Stimulated activated CD4-positive, alpha-beta T cell treated with anti-CD3 and anti-CD28 coated beads, Interleukin-4, amount 100 ng/mL, for 1 hour (primary cell): ENCODE results near the gene CRMP1.

Experiments
- DNase-seq: peaks from one replicate; pipeline ENCODE4 v3.0.0-alpha.2; 2020

Gene CRMP1

GRCh38 chr4:5919044-5919443 lies 26.2 kb upstream of the CRMP1 start:
- DNase-seq: no peak

- no peak for DNase-seq
Observed at GRCh38 chr4:5918331-5918985, 25.6 kb upstream of the CRMP1 start.

GRCh38 chr4:5917672-5918071 lies 24.8 kb upstream of the CRMP1 start:
- DNase-seq: no peak

- DNase-seq: no peak
Observed at GRCh38 chr4:5916229-5916628, 23.3 kb upstream of the CRMP1 start.

GRCh38 chr4:5913454-5913853 lies 20.6 kb upstream of the CRMP1 start:
- DNase-seq: no peak

- DNase-seq: no peak
Observed at GRCh38 chr4:5912614-5913019, 19.7 kb upstream of the CRMP1 start.

- no peak for DNase-seq
Observed at GRCh38 chr4:5908876-5909427, 16.1 kb upstream of the CRMP1 start.

GRCh38 chr4:5906191-5906590 lies 13.3 kb upstream of the CRMP1 start:
- DNase-seq: no peak

GRCh38 chr4:5905714-5906113 lies 12.8 kb upstream of the CRMP1 start:
- DNase-seq: no peak

GRCh38 chr4:5900844-5901243 lies 8.0 kb upstream of the CRMP1 start:
- no peak for DNase-seq

- no peak for DNase-seq
Observed at GRCh38 chr4:5899881-5900280, 7.0 kb upstream of the CRMP1 start.

- DNase-seq: no peak
Observed at GRCh38 chr4:5899396-5899795, 6.5 kb upstream of the CRMP1 start.

GRCh38 chr4:5897674-5898073 lies 4.8 kb upstream of the CRMP1 start:
- DNase-seq: no peak

- DNase-seq: no peak
Observed at GRCh38 chr4:5895287-5895686, 2.4 kb upstream of the CRMP1 start.

- no peak for DNase-seq
Observed at GRCh38 chr4:5894266-5894665, 1.4 kb upstream of the CRMP1 start.

GRCh38 chr4:5893591-5893990 lies 705 bp upstream of the CRMP1 start:
- DNase-seq: no peak

GRCh38 chr4:5892323-5893003 lies 423 bp downstream of the CRMP1 start:
- no peak for DNase-seq

GRCh38 chr4:5891563-5892322 lies 1.1 kb downstream of the CRMP1 start:
- no peak for DNase-seq

GRCh38 chr4:5890063-5890727 lies 2.7 kb downstream of the CRMP1 start:
- DNase-seq: no peak

- no peak for DNase-seq
Observed at GRCh38 chr4:5889002-5889696, 3.7 kb downstream of the CRMP1 start.

- DNase-seq: no peak
Observed at GRCh38 chr4:5888222-5889001, 4.5 kb downstream of the CRMP1 start.
